H1 (cell line): Measurements from ENCODE around the gene APLP2. TPM values are rescaled to one million over a fixed set of nuclear protein-coding genes. Genes with fewer than 3 reads are reported as not detected.

Source experiments
- CTCF ChIA-PET: fragments of 300-600 bp; sonication (Branson Sonifier 250); formaldehyde crosslinking; loops from one replicate; lab custom pipeline; 2021; ENCODE audit not compliant: partially characterized antibody; lab: Charles Lee
- POLR2A ChIA-PET: fragments of 300-600 bp; sonication (Branson Sonifier 250); formaldehyde crosslinking; loops from one replicate; lab custom pipeline; 2021; ENCODE audit warnings: inconsistent platforms; ENCODE audit not compliant: partially characterized antibody; lab: Charles Lee
- DNase-seq, 2 experiments: peaks; one replicate each; pipeline versions ENCODE4 v3.0.0 to v3.0.0-alpha.2; 2010 to 2022; ENCODE audit warnings: low spot score in 2 of 2, low read depth in 1 of 2, mixed read lengths in 1 of 2
- FAIRE-seq: peaks from 2 replicates; lab custom pipeline; 2011; peaks lifted over from hg19 to GRCh38; lab: Jason Lieb, UNC
- H2AFZ ChIP-seq: 2 replicates; pipeline ENCODE4 v1.8.1; 2012; ENCODE audit warnings: low read length, inconsistent platforms
- H2AK5ac ChIP-seq: 2 replicates; pipeline ENCODE4 v1.6.1; 2013; ENCODE audit warnings: low read depth, low read length
- H2BK120ac ChIP-seq: replicated peaks from 2 replicates; pipeline ENCODE3; 2013; ENCODE audit warnings: low read depth, low read length, inconsistent platforms
- H2BK12ac ChIP-seq: 2 replicates; pipeline ENCODE4 v1.6.1; 2013; ENCODE audit warnings: low read depth, low read length
- H2BK15ac ChIP-seq: 2 replicates; pipeline ENCODE4 v1.6.1; 2013; ENCODE audit warnings: low read length
- H2BK20ac ChIP-seq: 2 replicates; pipeline ENCODE4 v1.6.1; 2013; ENCODE audit warnings: low read length
- H2BK5ac ChIP-seq: 2 replicates; pipeline ENCODE4 v1.6.1; 2013; ENCODE audit warnings: low read depth, low read length
- H3K14ac ChIP-seq: 2 replicates; pipeline ENCODE4 v1.6.1; 2013; ENCODE audit warnings: inconsistent platforms; ENCODE audit not compliant: insufficient read length
- H3K18ac ChIP-seq: 2 replicates; pipeline ENCODE4 v1.6.1; 2013; ENCODE audit warnings: low read length; ENCODE audit errors: extremely low read depth
- H3K23ac ChIP-seq: 2 replicates; pipeline ENCODE4 v1.6.1; 2013; ENCODE audit warnings: inconsistent platforms; ENCODE audit not compliant: insufficient read length
- H3K23me2 ChIP-seq: 2 replicates; pipeline ENCODE4 v1.6.1; 2013; ENCODE audit warnings: low read depth, low read length
- H3K27ac ChIP-seq: 2 replicates; pipeline ENCODE4 v1.6.1; 2011; ENCODE audit warnings: low read depth, low read length, inconsistent platforms
- H3K27me3 ChIP-seq, 4 experiments: replicated peaks in 1 of 4; 1 replicate in 1 of 4; 2 replicates in 3 of 4; pipeline versions ENCODE4 v1.6.1 to v1.8.1; 2011 to 2013; ENCODE audit warnings: low read length in 3 of 4, mild to moderate bottlenecking in 3 of 4, inconsistent platforms in 2 of 4, mixed read lengths in 2 of 4, moderate library complexity in 1 of 4; ENCODE audit not compliant: control insufficient read depth in 3 of 4, insufficient read depth in 3 of 4; ENCODE audit errors: extremely low read depth in 1 of 4
- H3K36me3 ChIP-seq, 4 experiments: 2 replicates each; pipeline versions ENCODE4 v1.6.1 to v1.8.1; 2011 to 2013; ENCODE audit warnings: mild to moderate bottlenecking in 4 of 4, low read length in 3 of 4, moderate library complexity in 2 of 4, control low read depth in 1 of 4, inconsistent platforms in 1 of 4; ENCODE audit not compliant: insufficient read depth in 4 of 4, control insufficient read depth in 2 of 4
- H3K4ac ChIP-seq: replicated peaks from 2 replicates; pipeline ENCODE3; 2013; ENCODE audit warnings: low read length, low read depth, mixed read lengths, inconsistent platforms; ENCODE audit not compliant: insufficient read length
- H3K4me1 ChIP-seq, 4 experiments: replicated peaks in 1 of 4; 1 replicate in 1 of 4; 2 replicates in 3 of 4; pipeline versions ENCODE4 v1.6.1 to v1.8.1; 2011 to 2013; ENCODE audit warnings: low read length in 3 of 4, inconsistent platforms in 2 of 4, mixed read lengths in 1 of 4; ENCODE audit not compliant: insufficient read depth in 4 of 4, control insufficient read depth in 3 of 4
- H3K4me2 ChIP-seq, 2 experiments: 2 replicates each; pipeline versions ENCODE4 v1.6.1 to v1.8.1; 2011 to 2013; ENCODE audit warnings: low read depth in 2 of 2, low read length in 2 of 2, control low read depth in 1 of 2, inconsistent platforms in 1 of 2, mild to moderate bottlenecking in 1 of 2; ENCODE audit not compliant: insufficient read depth in 1 of 2
- H3K4me3 ChIP-seq, 4 experiments: fragments of 200-600, 300-600 bp in 1 of 4; sonication (generic), shearing (Covaris generic), sonication (Bioruptor Twin) in 1 of 4; 2 replicates each; pipeline versions ENCODE4 v1.5.1 to v1.8.1; 2011 to 2016; ENCODE audit warnings: low read length in 4 of 4, low read depth in 3 of 4, control low read depth in 2 of 4, inconsistent platforms in 2 of 4, mild to moderate bottlenecking in 2 of 4, mixed read lengths in 1 of 4, moderate library complexity in 1 of 4; ENCODE audit not compliant: insufficient read depth in 2 of 4; ENCODE audit errors: extremely low read depth in 1 of 4
- H3K56ac ChIP-seq: replicated peaks from 2 replicates; pipeline ENCODE3; 2013; ENCODE audit warnings: low read depth, mild to moderate bottlenecking, mixed read lengths, low read length, inconsistent platforms; ENCODE audit not compliant: insufficient read length
- H3K79me1 ChIP-seq: 2 replicates; pipeline ENCODE4 v1.6.1; 2013; ENCODE audit warnings: low read depth, low read length, control low read depth
- H3K79me2 ChIP-seq, 2 experiments: 2 replicates each; pipeline versions ENCODE4 v1.6.1 to v1.8.1; 2012 to 2013; ENCODE audit warnings: low read length in 2 of 2, mild to moderate bottlenecking in 2 of 2, inconsistent platforms in 1 of 2; ENCODE audit not compliant: insufficient read depth in 2 of 2, control insufficient read depth in 1 of 2
- H3K9ac ChIP-seq, 4 experiments: replicated peaks in 1 of 4; 1 replicate in 1 of 4; 2 replicates in 3 of 4; pipeline versions ENCODE4 v1.6.1 to v1.8.1; 2011 to 2013; ENCODE audit warnings: low read depth in 3 of 4, low read length in 3 of 4, control low read depth in 2 of 4, mild to moderate bottlenecking in 2 of 4, moderate library complexity in 2 of 4, inconsistent platforms in 1 of 4; ENCODE audit errors: extremely low read depth in 1 of 4
- H3K9me3 ChIP-seq, 2 experiments: 2 replicates each; pipeline versions ENCODE4 v1.6.1 to v1.8.1; 2012 to 2013; ENCODE audit warnings: mild to moderate bottlenecking in 2 of 2, moderate library complexity in 2 of 2, control low read depth in 1 of 2, inconsistent platforms in 1 of 2, low read depth in 1 of 2, low read length in 1 of 2, mixed read lengths in 1 of 2; ENCODE audit not compliant: insufficient read depth in 2 of 2
- H4K20me1 ChIP-seq, 2 experiments: replicated peaks in 1 of 2; 2 replicates each; pipeline versions ENCODE3 to v1.8.1; 2011 to 2013; ENCODE audit warnings: inconsistent platforms in 2 of 2, low read length in 2 of 2, mild to moderate bottlenecking in 1 of 2; ENCODE audit not compliant: insufficient read depth in 2 of 2, control insufficient read depth in 1 of 2
- H4K5ac ChIP-seq: 2 replicates; pipeline ENCODE4 v1.6.1; 2013; ENCODE audit warnings: low read length, low read depth, mixed read lengths, inconsistent platforms; ENCODE audit not compliant: insufficient read length
- H4K8ac ChIP-seq: 2 replicates; pipeline ENCODE4 v1.8.0; 2013; ENCODE audit warnings: mild to moderate bottlenecking, moderate library complexity, low read length, inconsistent platforms; ENCODE audit not compliant: insufficient read depth; ENCODE audit errors: extremely low read depth
- H4K91ac ChIP-seq: replicated peaks from 2 replicates; pipeline ENCODE3; 2013; ENCODE audit warnings: low read length, mixed read lengths, inconsistent platforms; ENCODE audit not compliant: insufficient read length
- GABPA ChIP-seq: IDR thresholded peaks from 2 replicates; pipeline ENCODE4 v1.6.1; 2011; ENCODE audit warnings: mild to moderate bottlenecking, low read length, moderate library complexity, borderline replicate concordance; ENCODE audit not compliant: insufficient read depth
- NRF1 ChIP-seq: IDR thresholded peaks from 2 replicates; pipeline ENCODE4 v1.6.1; 2011; ENCODE audit warnings: mild to moderate bottlenecking, low read depth, low read length, improper control_type of control experiment
- PHF8 ChIP-seq: fragments of 200-600 bp; sonication (generic); conservative IDR thresholded peaks from 2 replicates; pipeline ENCODE4 v1.7.1; 2012; ENCODE audit warnings: low read depth, mild to moderate bottlenecking, inconsistent platforms, low read length, moderate library complexity
- RXRA ChIP-seq: IDR thresholded peaks from 2 replicates; pipeline ENCODE4 v1.6.1; 2011; ENCODE audit warnings: low read depth, mild to moderate bottlenecking, low read length, moderate library complexity; ENCODE audit not compliant: insufficient read depth
- TAF7 ChIP-seq: optimal IDR thresholded peaks from 2 replicates; pipeline ENCODE3; 2011; ENCODE audit warnings: low read depth, mild to moderate bottlenecking, inconsistent platforms, low read length, moderate library complexity, borderline replicate concordance
- WGBS, 2 experiments: shearing (Covaris generic) in 1 of 2; methylation state at CpG; one replicate each; pipeline versions ENCODE4 v1.1.6 to v1.1.7; 2013 to 2015; ENCODE audit warnings: low lambda C conversion rate in 2 of 2, mixed read lengths in 2 of 2, inconsistent platforms in 1 of 2, low coverage in 1 of 2, missing lambda C conversion rate in 1 of 2; ENCODE audit not compliant: insufficient replicate concordance in 2 of 2, insufficient coverage in 1 of 2, insufficient read length in 1 of 2; ENCODE audit errors: extremely low coverage in 1 of 2, missing lambda C conversion rate in 1 of 2; 5-methylcytosine and 5-hydroxymethylcytosine counted together
- polyA plus RNA-seq, 7 experiments: library from polyadenylated mRNA; depleted of rRNA in 3 of 7; stranded (reverse) in 5 of 7; unstranded in 2 of 7; fragments of >200 nt in 5 of 7; fragments of 200-250 nt in 2 of 7; gene quantifications; 1 replicate in 5 of 7; 2 replicates in 1 of 7; 4 replicates in 1 of 7; pipeline versions ENCODE4 v1.2.1 to v1.2.3, GENCODE V29; 2011 to 2013; ENCODE audit warnings: missing spikeins in 2 of 7, mixed read lengths in 2 of 7
- total RNA-seq: library from RNA; stranded (reverse); fragmentation: NEBNext Ultra II Directional; extraction: Animal tissue kit (Norgen Biotek cat#: 25700); gene quantifications from 2 replicates; pipeline ENCODE4 v1.2.1, GENCODE V29; 2021

The APLP2 gene
- total and polyA plus RNA-seq, 2 of the 8 experiments (the other 6 are each of a cell fraction or from before 2014, with no cell fraction given), result 222 to 315 TPM

- Histone ChIP-seq H4K91ac (no peak overlapping the region), H3K9ac (no peak overlapping the region), H2BK120ac (no peak overlapping the region), H3K27me3 (no peaks in the 10 kb centered on the region), H3K14ac (no peak overlapping the region), H3K79me2 (no peaks in the 10 kb centered on the region), H3K4me3 (no peak overlapping the region), H2AK5ac (no peak overlapping the region), H3K23ac (no peak overlapping the region), H3K4me1 (peaks cover 0 to 8% (median 2%) of the 10 kb centered on the region in 4 experiments; a peak in 6 of 7 replicates), H3K18ac (no peak overlapping the region), H2BK12ac (no peak overlapping the region), H3K27ac (no peak overlapping the region), H3K4ac (no peak overlapping the region), H3K79me1 (no peaks in the 10 kb centered on the region), H2BK20ac (no peak overlapping the region), H4K8ac (no peak overlapping the region), H4K20me1 (peaks cover 0 to 6% of the 10 kb centered on the region in 2 experiments), H4K5ac (no peak overlapping the region), H2BK5ac (no peak overlapping the region), H3K56ac (no peak overlapping the region), H2AFZ (no peak overlapping the region), H3K23me2 (0 out of 2 replicates have a peak, but pooled peaks cover 1% of the 10 kb centered on the region), H2BK15ac (no peak overlapping the region), H3K4me2 (no peak overlapping the region), H3K36me3 (peaks cover 0 to 6% (median 0%) of the 10 kb centered on the region in 4 experiments; a peak in 2 of 8 replicates), H3K9me3 (no peaks in the 10 kb centered on the region)
- FAIRE-seq (no peak), DNase-seq (no peak)
- no peak for TF ChIP-seq GABPA
- TF ChIP-seq PHF8, result no peak
- no peak for TF ChIP-seq NRF1
- TF ChIP-seq TAF7, result no peak
- TF ChIP-seq RXRA, result no peak
- WGBS, 2 experiments, result 100% methylated on average over 1 of the region's 1 CpG; no CpG with 5 or more reads in 1 of the 2 experiments
- ChIA-PET CTCF (interaction anchor here (1.3 kb wide), 1 partner anchor 225 kb away, joined by 3 read pairs; no protein-coding TSS in a partner anchor), POLR2A (interaction anchor here (0.8 to 2.9 kb wide), 3 partner anchors 8 to 15 kb away, joined by 3 to 13 read pairs (median 3); partner anchors contain the start of gene ST14)
Measured at GRCh38 chr11:130151196-130151595, 81.5 kb downstream of the APLP2 start.
